GM12891 (cell line): ENCODE data around the gene ZNF689.

Experiments
- DNase-seq: peaks from one replicate; pipeline ENCODE4 v3.0.0; 2011; ENCODE audit warnings: low spot score; ENCODE audit not compliant: insufficient read length
- FAIRE-seq: peaks from 2 replicates; lab custom pipeline; 2011; peaks lifted over from hg19 to GRCh38; lab: Jason Lieb, UNC
- PAX5 ChIP-seq: IDR thresholded peaks from 2 replicates; pipeline ENCODE4 v1.6.1; 2011; ENCODE audit warnings: low read length, moderate library complexity, mild to moderate bottlenecking; ENCODE audit not compliant: insufficient read depth, severe bottlenecking
- POLR2A ChIP-seq: IDR thresholded peaks from 2 replicates; pipeline ENCODE4 v1.6.1; 2011; ENCODE audit warnings: low read depth, low read length, control low read depth
- POLR2AphosphoS5 ChIP-seq: IDR thresholded peaks from 2 replicates; pipeline ENCODE4 v1.6.1; 2011; ENCODE audit warnings: low read depth, low read length, control low read depth
- POU2F2 ChIP-seq: IDR thresholded peaks from 2 replicates; pipeline ENCODE4 v1.6.1; 2011; ENCODE audit warnings: low read depth, mild to moderate bottlenecking, control low read depth, low read length, moderate library complexity
- SPI1 ChIP-seq: IDR thresholded peaks from 2 replicates; pipeline ENCODE4 v1.6.1; 2011; ENCODE audit warnings: low read depth, low read length, control low read depth
- TAF1 ChIP-seq: IDR thresholded peaks from 2 replicates; pipeline ENCODE4 v1.6.1; 2011; ENCODE audit warnings: low read depth, low read length, control low read depth

Gene ZNF689

GRCh38 chr16:30565984-30566383, 44.2 kb downstream of the ZNF689 start:
- TF ChIP-seq PAX5 = no peak
- TF ChIP-seq SPI1 = no peak
- TF ChIP-seq TAF1 = no peak
- no peak for TF ChIP-seq POLR2AphosphoS5
- no peak for TF ChIP-seq POLR2A
- TF ChIP-seq POU2F2 = no peak
- DNase-seq (no peak), FAIRE-seq (no peak)

- no peak for FAIRE-seq
- no peak for DNase-seq
- no peak for TF ChIP-seq POU2F2
- TF ChIP-seq TAF1 = no peak
- no peak for TF ChIP-seq PAX5
- no peak for TF ChIP-seq POLR2AphosphoS5
- TF ChIP-seq SPI1 = no peak
- no peak for TF ChIP-seq POLR2A
Measured at GRCh38 chr16:30565526-30565925, 44.7 kb downstream of the ZNF689 start.

- FAIRE-seq (no peak), DNase-seq (no peak)
- TF ChIP-seq TAF1 (no peak), SPI1 (no peak), PAX5 (no peak), POLR2A (no peak), POU2F2 (no peak), POLR2AphosphoS5 (no peak)
Measured at GRCh38 chr16:30562021-30562420, 48.2 kb downstream of the ZNF689 start.

- FAIRE-seq = no peak
- DNase-seq = no peak
- TF ChIP-seq POU2F2 (no peak), POLR2A (0 out of 2 replicates have a peak, but pooled peaks have one; percentile 13), SPI1 (no peak), TAF1 (peak; percentile 17)
Measured at GRCh38 chr16:30561089-30561816, 48.9 kb downstream of the ZNF689 start.

- DNase-seq (no peak), FAIRE-seq (no peak)
- TF ChIP-seq SPI1 (no peak), POU2F2 (no peak), PAX5 (no peak), POLR2AphosphoS5 (no peak), TAF1 (no peak), POLR2A (no peak)
Measured at GRCh38 chr16:30559690-30560089, 50.5 kb downstream of the ZNF689 start.

GRCh38 chr16:30558789-30559377, 51.3 kb downstream of the ZNF689 start:
- TF ChIP-seq SPI1 = no peak
- no peak for TF ChIP-seq POU2F2
- TF ChIP-seq TAF1 = no peak
- TF ChIP-seq POLR2AphosphoS5 = no peak
- TF ChIP-seq POLR2A = no peak
- TF ChIP-seq PAX5 = no peak
- DNase-seq (no peak), FAIRE-seq (no peak)

- peak; percentile 93 for FAIRE-seq
- 0 out of 2 replicates have a peak, but pooled peaks have one; percentile 42 for TF ChIP-seq TAF1
- peak; percentile 64; the same call in 1 of the 2 replicates for TF ChIP-seq POLR2A
- TF ChIP-seq POU2F2 = no peak
- peak; percentile 92 for DNase-seq
Measured at GRCh38 chr16:30557957-30558788, 52.0 kb downstream of the ZNF689 start, which contains the start of gene ZNF764. Gene ZNF764 (minus strand): TSS chr16:30558374. CDS start chr16:30558182, 192 bp downstream.

GRCh38 chr16:30557707-30557956, 52.6 kb downstream of the ZNF689 start:
- FAIRE-seq (no peak), DNase-seq (no peak)
- TF ChIP-seq TAF1 (no peak), POLR2AphosphoS5 (no peak), PAX5 (no peak), POU2F2 (no peak), SPI1 (no peak), POLR2A (no peak)

GRCh38 chr16:30556125-30556473, 54.1 kb downstream of the ZNF689 start:
- DNase-seq = no peak
- TF ChIP-seq SPI1 = no peak
- TF ChIP-seq POLR2A = no peak
- no peak for TF ChIP-seq POLR2AphosphoS5
- no peak for FAIRE-seq
